ENCODE data around the gene RSPH1.

GRCh38 chr21:42536601-42537000 lies 40.6 kb upstream of the RSPH1 start:
- TF ChIP-seq, protein P1, sequence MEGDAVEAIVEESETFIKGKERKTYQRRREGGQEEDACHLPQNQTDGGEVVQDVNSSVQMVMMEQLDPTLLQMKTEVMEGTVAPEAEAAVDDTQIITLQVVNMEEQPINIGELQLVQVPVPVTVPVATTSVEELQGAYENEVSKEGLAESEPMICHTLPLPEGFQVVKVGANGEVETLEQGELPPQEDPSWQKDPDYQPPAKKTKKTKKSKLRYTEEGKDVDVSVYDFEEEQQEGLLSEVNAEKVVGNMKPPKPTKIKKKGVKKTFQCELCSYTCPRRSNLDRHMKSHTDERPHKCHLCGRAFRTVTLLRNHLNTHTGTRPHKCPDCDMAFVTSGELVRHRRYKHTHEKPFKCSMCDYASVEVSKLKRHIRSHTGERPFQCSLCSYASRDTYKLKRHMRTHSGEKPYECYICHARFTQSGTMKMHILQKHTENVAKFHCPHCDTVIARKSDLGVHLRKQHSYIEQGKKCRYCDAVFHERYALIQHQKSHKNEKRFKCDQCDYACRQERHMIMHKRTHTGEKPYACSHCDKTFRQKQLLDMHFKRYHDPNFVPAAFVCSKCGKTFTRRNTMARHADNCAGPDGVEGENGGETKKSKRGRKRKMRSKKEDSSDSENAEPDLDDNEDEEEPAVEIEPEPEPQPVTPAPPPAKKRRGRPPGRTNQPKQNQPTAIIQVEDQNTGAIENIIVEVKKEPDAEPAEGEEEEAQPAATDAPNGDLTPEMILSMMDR (IDR thresholded peaks at IDR 0.05), result no peak
- no peak for TF ChIP-seq POLR2A (IDR thresholded peaks at IDR 0.05)

All from gastroesophageal sphincter (tissue), 3 donors.